OCI-LY3 (cell line): ENCODE results near the gene TNRC6C.
"Not testable (repeated sequence)": the region's sequence is repeated elsewhere in the genome, so short reads cannot be mapped to it uniquely, and the experiment has no call there.

ENCODE experiments used
- H2AFZ ChIP-seq: fragments of 200-600, 300-600 bp; shearing (Covaris generic); 2 replicates; pipeline ENCODE4 v1.6.0; 2014; ENCODE audit warnings: antibody characterized with exemption, low read depth, low read length
- H3K27ac ChIP-seq: fragments of 200-600, 300-600 bp; sonication (generic); 2 replicates; pipeline ENCODE4 v1.5.1; 2014; ENCODE audit warnings: mild to moderate bottlenecking, low read length, moderate library complexity, mixed read lengths
- H3K27me3 ChIP-seq: fragments of 200-600, 300-600 bp; sonication (generic); 2 replicates; pipeline ENCODE4 v1.6.1; 2014; ENCODE audit warnings: low read depth, low read length, mixed read lengths
- H3K36me3 ChIP-seq: fragments of 200-600, 300-600 bp; sonication (generic); replicated peaks from 2 replicates; pipeline ENCODE3; 2014; ENCODE audit warnings: low read depth, low read length, mixed read lengths
- H3K4me1 ChIP-seq: fragments of 300-600, 200-600 bp; sonication (generic); 2 replicates; pipeline ENCODE4 v1.6.1; 2014; ENCODE audit warnings: low read length, mixed read lengths
- H3K4me2 ChIP-seq: fragments of 200-600, 300-600 bp; sonication (generic); 2 replicates; pipeline ENCODE4 v1.6.1; 2014; ENCODE audit warnings: low read length, mixed read lengths
- H3K4me3 ChIP-seq: fragments of 300-600, 200-600 bp; sonication (generic); 2 replicates; pipeline ENCODE4 v1.5.1; 2014; ENCODE audit warnings: antibody characterized with exemption, mild to moderate bottlenecking, low read length, moderate library complexity
- H3K79me2 ChIP-seq: fragments of 300-600, 200-600 bp; shearing (Covaris generic); 2 replicates; pipeline ENCODE4 v1.6.1; 2014; ENCODE audit warnings: mild to moderate bottlenecking, low read length, mixed read lengths
- H3K9ac ChIP-seq: fragments of 300-600, 200-600 bp; shearing (Covaris generic); 2 replicates; pipeline ENCODE4 v1.6.0; 2014; ENCODE audit warnings: mild to moderate bottlenecking, low read length, moderate library complexity
- H3K9me3 ChIP-seq: fragments of 200-600, 300-600 bp; shearing (Covaris generic); 2 replicates; pipeline ENCODE4 v1.6.1; 2014; ENCODE audit warnings: low read length, mixed read lengths; ENCODE audit not compliant: insufficient read depth
- H4K20me1 ChIP-seq: fragments of 200-600, 300-600 bp; sonication (generic); 2 replicates; pipeline ENCODE4 v1.6.1; 2016; ENCODE audit warnings: low read length, mixed read lengths; ENCODE audit not compliant: insufficient read depth
- EZH2phosphoT487 ChIP-seq: fragments of 200-600 bp; shearing (Covaris generic); IDR thresholded peaks from 2 replicates; pipeline ENCODE4 v1.6.1; 2018; ENCODE audit warnings: antibody characterized with exemption, mixed run types, low read depth
- TF ChIP-seq, protein P1 (sequence below): fragments of 200-600, 300-600 bp; sonication (generic); IDR thresholded peaks from 2 replicates; pipeline ENCODE4 v1.5.1; 2014; ENCODE audit warnings: antibody characterized with exemption, low read length, low read depth

TNRC6C gene

GRCh38 chr17:77935121-77935571 lies 23.4 kb upstream of the TNRC6C start:
- TF ChIP-seq, protein P1, sequence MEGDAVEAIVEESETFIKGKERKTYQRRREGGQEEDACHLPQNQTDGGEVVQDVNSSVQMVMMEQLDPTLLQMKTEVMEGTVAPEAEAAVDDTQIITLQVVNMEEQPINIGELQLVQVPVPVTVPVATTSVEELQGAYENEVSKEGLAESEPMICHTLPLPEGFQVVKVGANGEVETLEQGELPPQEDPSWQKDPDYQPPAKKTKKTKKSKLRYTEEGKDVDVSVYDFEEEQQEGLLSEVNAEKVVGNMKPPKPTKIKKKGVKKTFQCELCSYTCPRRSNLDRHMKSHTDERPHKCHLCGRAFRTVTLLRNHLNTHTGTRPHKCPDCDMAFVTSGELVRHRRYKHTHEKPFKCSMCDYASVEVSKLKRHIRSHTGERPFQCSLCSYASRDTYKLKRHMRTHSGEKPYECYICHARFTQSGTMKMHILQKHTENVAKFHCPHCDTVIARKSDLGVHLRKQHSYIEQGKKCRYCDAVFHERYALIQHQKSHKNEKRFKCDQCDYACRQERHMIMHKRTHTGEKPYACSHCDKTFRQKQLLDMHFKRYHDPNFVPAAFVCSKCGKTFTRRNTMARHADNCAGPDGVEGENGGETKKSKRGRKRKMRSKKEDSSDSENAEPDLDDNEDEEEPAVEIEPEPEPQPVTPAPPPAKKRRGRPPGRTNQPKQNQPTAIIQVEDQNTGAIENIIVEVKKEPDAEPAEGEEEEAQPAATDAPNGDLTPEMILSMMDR = no peak
- no peak for TF ChIP-seq EZH2phosphoT487
- no peak overlapping the region for H3K4me3 ChIP-seq
- H4K20me1 ChIP-seq = no peaks in the 10 kb centered on the region
- no peaks in the 10 kb centered on the region for H3K4me1 ChIP-seq
- H3K9me3 ChIP-seq = no peaks in the 10 kb centered on the region
- peaks cover 32% of the 10 kb centered on the region for H3K27me3 ChIP-seq
- no peaks in the 10 kb centered on the region for H3K79me2 ChIP-seq
- no peak overlapping the region for H3K27ac ChIP-seq
- no peaks in the 10 kb centered on the region for H3K36me3 ChIP-seq
- no peak overlapping the region for H2AFZ ChIP-seq
- no peak overlapping the region for H3K9ac ChIP-seq
- no peak overlapping the region for H3K4me2 ChIP-seq

DNA sequence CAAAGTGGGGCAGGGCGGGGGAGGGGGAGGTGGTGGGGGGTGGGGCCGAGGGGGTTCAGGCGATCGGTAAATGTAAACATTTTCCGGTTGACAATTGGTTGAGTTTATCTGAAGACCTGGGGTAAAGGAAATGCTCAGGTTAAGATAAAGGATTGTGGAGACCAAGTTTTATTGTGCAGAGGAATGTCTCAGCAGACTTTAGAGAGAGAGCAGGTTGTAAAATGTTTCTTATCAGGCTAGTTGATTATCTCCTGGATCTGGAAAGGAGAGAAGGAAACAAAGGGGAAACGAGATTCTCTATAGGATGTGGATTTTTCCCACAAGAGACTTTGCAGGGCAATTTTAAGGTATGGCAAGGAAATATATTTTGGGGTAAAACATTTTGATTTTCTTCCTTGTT lies 22.8 kb upstream of the TNRC6C start:
- H3K4me2 ChIP-seq, H3K27ac ChIP-seq, H3K36me3 ChIP-seq, H3K4me1 ChIP-seq, H3K9me3 ChIP-seq, H4K20me1 ChIP-seq, H3K4me3 ChIP-seq, H3K9ac ChIP-seq, H2AFZ ChIP-seq, H3K79me2 ChIP-seq: not testable (repeated sequence)
- peaks cover 38% of the 10 kb centered on the region for H3K27me3 ChIP-seq

- Histone ChIP-seq H3K27me3 (peaks cover 38% of the 10 kb centered on the region), H3K4me1 (no peaks in the 10 kb centered on the region), H3K36me3 (no peaks in the 10 kb centered on the region), H3K79me2 (no peaks in the 10 kb centered on the region), H3K27ac (no peak overlapping the region), H4K20me1 (no peaks in the 10 kb centered on the region), H3K4me2 (no peak overlapping the region), H3K9ac (no peak overlapping the region), H2AFZ (no peak overlapping the region), H3K9me3 (no peaks in the 10 kb centered on the region), H3K4me3 (no peak overlapping the region)
- no peak for TF ChIP-seq EZH2phosphoT487
- TF ChIP-seq, protein P1 = no peak
Measured at GRCh38 chr17:77936881-77937280, 21.6 kb upstream of the TNRC6C start.

DNA sequence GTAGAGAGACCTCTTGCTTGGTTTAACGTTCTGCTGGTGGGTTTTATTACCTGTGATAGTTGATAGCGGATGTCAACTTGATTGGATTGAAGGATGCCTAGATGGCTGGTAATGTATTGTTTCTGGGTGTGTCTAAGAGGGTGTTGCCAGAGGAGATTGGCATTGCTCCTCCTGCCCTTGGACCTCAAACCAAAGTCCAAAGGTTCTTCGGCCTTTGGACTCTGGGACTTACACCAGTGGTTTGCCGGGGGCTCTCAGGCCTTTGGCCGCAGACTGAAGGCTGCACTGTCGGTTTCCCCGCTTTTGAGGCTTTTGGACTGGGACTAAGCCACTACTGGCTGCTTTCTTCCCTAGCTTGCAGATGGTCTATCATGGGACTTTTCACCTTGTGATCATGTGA lies 17.5 kb upstream of the TNRC6C start:
- TF ChIP-seq, protein P1 = no peak
- no peak for TF ChIP-seq EZH2phosphoT487
- Histone ChIP-seq H3K9ac (no peak overlapping the region), H4K20me1 (no peaks in the 10 kb centered on the region), H3K4me1 (no peaks in the 10 kb centered on the region), H3K36me3 (no peaks in the 10 kb centered on the region), H3K4me2 (no peak overlapping the region), H3K79me2 (no peaks in the 10 kb centered on the region), H3K27me3 (peaks cover 38% of the 10 kb centered on the region), H3K27ac (no peak overlapping the region), H3K4me3 (no peak overlapping the region), H2AFZ (no peak overlapping the region), H3K9me3 (no peaks in the 10 kb centered on the region)
